Measurements from ENCODE around the gene LPAR2.

- no peak for TF ChIP-seq SP2 (CRISPR knock-in tag; IDR thresholded peaks at IDR 0.05)
- TF ChIP-seq HOXA9 (CRISPR knock-in tag; IDR thresholded peaks at IDR 0.05; ENCODE audit: borderline replicate concordance) = no peak
- no peak for TF ChIP-seq THAP11 (CRISPR knock-in tag; IDR thresholded peaks at IDR 0.05)
- TF ChIP-seq ZNF121 (CRISPR knock-in tag; IDR thresholded peaks at IDR 0.05) = no peak
Measured at GRCh38 chr19:19592690-19593089, 35.3 kb downstream of the LPAR2 start.

Measured in HepG2 (cell line).